Peyer's patch (tissue), 4 donors: ENCODE results near the gene NRXN3. TPM values are rescaled to one million over a fixed set of nuclear protein-coding genes. Genes with fewer than 3 reads are reported as not detected.

Experiments
- DNase-seq, 3 donors: peaks; one replicate each; pipeline ENCODE4 v3.0.0-alpha.2; 2017 to 2019
- H3K27ac ChIP-seq, 4 donors: fragments of 200-600 bp; sonication (generic); one replicate each; pipeline ENCODE4 v1.5.1; 2016 to 2019
- H3K27me3 ChIP-seq, 2 donors: fragments of 200-600 bp; sonication (generic); one replicate each; pipeline ENCODE4 v1.5.1; 2019
- H3K36me3 ChIP-seq, 3 donors: fragments of 200-600 bp; sonication (generic); one replicate each; pipeline ENCODE4 v1.5.1; 2016 to 2019
- H3K4me1 ChIP-seq, 4 donors: fragments of 200-600 bp; sonication (generic); one replicate each; pipeline ENCODE4 v1.5.1; 2016 to 2019
- H3K4me3 ChIP-seq, 4 donors: fragments of 200-600 bp; sonication (generic); 1 replicate in 3 of 4; 2 replicates in 1 of 4; pipeline ENCODE4 v1.5.1; 2016 to 2019; ENCODE audit warnings: mild to moderate bottlenecking in 1 of 4
- H3K9me3 ChIP-seq, 4 donors: fragments of 200-600 bp; sonication (generic); one replicate each; pipeline ENCODE4 v1.5.1; 2016 to 2019; ENCODE audit warnings: mild to moderate bottlenecking in 1 of 4
- CTCF ChIP-seq, 6 experiments: fragments of 450-650 bp in 4 of 6; fragments of 200-600 bp in 2 of 6; sonication (generic) in 1 of 6; IDR thresholded peaks; one replicate each; pipeline ENCODE4 v1.5.1; 2017 to 2019; ENCODE audit warnings: antibody characterized with exemption in 6 of 6, mild to moderate bottlenecking in 3 of 6, moderate library complexity in 1 of 6
- POLR2A ChIP-seq, 2 donors: fragments of 450-650 bp; IDR thresholded peaks; one replicate each; pipeline ENCODE4 v1.5.1; 2017; ENCODE audit warnings: antibody characterized with exemption in 2 of 2, mild to moderate bottlenecking in 2 of 2, moderate library complexity in 2 of 2
- total RNA-seq, 4 donors: library from RNA; depleted of rRNA; stranded (reverse); fragments of >200 nt; gene quantifications; one replicate each; pipeline ENCODE4 v1.1.0, GENCODE V29; 2016

The NRXN3 gene
- total RNA-seq, 4 donors from 2014 or later, result 1.6 to 10.2 (median 4.4) TPM

- Histone ChIP-seq H3K27ac (no peak overlapping the region), H3K4me3 (no peak overlapping the region), H3K4me1 (no peaks in the 10 kb centered on the region), H3K27me3 (no peaks in the 10 kb centered on the region), H3K9me3 (no peaks in the 10 kb centered on the region), H3K36me3 (no peaks in the 10 kb centered on the region)
- no peak for DNase-seq
- no peak for TF ChIP-seq POLR2A (IDR thresholded peaks at IDR 0.05)
- no peak for TF ChIP-seq CTCF (IDR thresholded peaks at IDR 0.05)
Measured at GRCh38 chr14:78130356-78130755, 39.8 kb upstream of the NRXN3 start.

GRCh38 chr14:78131201-78131600 lies 39.0 kb upstream of the NRXN3 start:
- Histone ChIP-seq H3K27ac (no peak overlapping the region), H3K4me3 (no peak overlapping the region), H3K9me3 (no peaks in the 10 kb centered on the region), H3K36me3 (no peaks in the 10 kb centered on the region), H3K4me1 (no peaks in the 10 kb centered on the region), H3K27me3 (no peaks in the 10 kb centered on the region)
- TF ChIP-seq CTCF (IDR thresholded peaks at IDR 0.05), result no peak
- TF ChIP-seq POLR2A (IDR thresholded peaks at IDR 0.05), result no peak
- DNase-seq, result no peak

- Histone ChIP-seq H3K4me3 (no peak overlapping the region), H3K27me3 (no peaks in the 10 kb centered on the region), H3K9me3 (no peaks in the 10 kb centered on the region), H3K36me3 (no peaks in the 10 kb centered on the region), H3K4me1 (no peaks in the 10 kb centered on the region), H3K27ac (no peak overlapping the region)
- no peak for TF ChIP-seq CTCF (IDR thresholded peaks at IDR 0.05)
- no peak for TF ChIP-seq POLR2A (IDR thresholded peaks at IDR 0.05)
- DNase-seq, result no peak
Measured at GRCh38 chr14:78131616-78132015, 38.6 kb upstream of the NRXN3 start.

- Histone ChIP-seq H3K4me1 (no peaks in the 10 kb centered on the region), H3K4me3 (no peak overlapping the region), H3K27ac (no peak overlapping the region), H3K36me3 (no peaks in the 10 kb centered on the region), H3K27me3 (no peaks in the 10 kb centered on the region), H3K9me3 (no peaks in the 10 kb centered on the region)
- no peak for DNase-seq
- no peak for TF ChIP-seq POLR2A (IDR thresholded peaks at IDR 0.05)
- no peak for TF ChIP-seq CTCF (IDR thresholded peaks at IDR 0.05)
Measured at GRCh38 chr14:78135450-78135891, 34.7 kb upstream of the NRXN3 start.

GRCh38 chr14:78136695-78137094 lies 33.5 kb upstream of the NRXN3 start:
- Histone ChIP-seq H3K36me3 (no peaks in the 10 kb centered on the region), H3K4me3 (no peak overlapping the region), H3K27ac (no peak overlapping the region), H3K9me3 (no peaks in the 10 kb centered on the region), H3K4me1 (no peaks in the 10 kb centered on the region), H3K27me3 (no peaks in the 10 kb centered on the region)
- TF ChIP-seq CTCF (IDR thresholded peaks at IDR 0.05) (no peak), POLR2A (IDR thresholded peaks at IDR 0.05) (no peak)
- DNase-seq, result no peak

- no peak overlapping the region for H3K27ac ChIP-seq
- no peaks in the 10 kb centered on the region for H3K27me3 ChIP-seq
- DNase-seq, result no peak
- TF ChIP-seq CTCF (IDR thresholded peaks at IDR 0.05), result no peak
- no peak for TF ChIP-seq POLR2A (IDR thresholded peaks at IDR 0.05)
- H3K36me3 ChIP-seq, result no peaks in the 10 kb centered on the region
- no peaks in the 10 kb centered on the region for H3K9me3 ChIP-seq
- H3K4me1 ChIP-seq, result no peaks in the 10 kb centered on the region
- H3K4me3 ChIP-seq, result no peak overlapping the region
Measured at GRCh38 chr14:78141590-78141989, 28.6 kb upstream of the NRXN3 start.
